DMS153 treated with DMSO at 0.1 percent for 48 hours (cell line): ENCODE measurements around the gene FEM1C.
"Not testable (repeated sequence)": the region's sequence is repeated elsewhere in the genome, so short reads cannot be mapped to it uniquely, and the experiment has no call there.

Source experiments
- DNase-seq: peaks from one replicate; lab custom pipeline; 2025; ENCODE audit not compliant: unreplicated experiment; lab: John Stamatoyannopoulos, UW

The FEM1C gene

DNA sequence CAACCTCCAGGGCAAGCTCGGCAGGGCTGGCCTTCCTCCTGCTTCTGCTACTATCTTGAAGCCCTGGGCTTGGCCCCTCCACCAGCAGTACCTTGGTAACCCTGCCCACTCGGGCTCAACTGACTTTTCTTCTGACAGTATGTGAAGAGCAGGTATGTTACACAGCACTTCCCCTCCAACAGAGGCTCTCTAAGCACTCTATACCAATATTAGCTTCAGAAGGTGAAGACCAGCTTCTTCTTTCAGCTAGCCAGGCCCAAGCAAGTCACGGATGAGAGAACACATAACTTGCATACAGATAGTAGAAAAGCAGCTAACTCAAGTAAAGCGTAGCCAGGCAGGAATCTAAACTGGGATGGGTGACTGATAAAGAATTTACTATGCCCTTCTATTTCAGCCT lies 64.3 kb downstream of the FEM1C start:
- no peak for DNase-seq

DNA sequence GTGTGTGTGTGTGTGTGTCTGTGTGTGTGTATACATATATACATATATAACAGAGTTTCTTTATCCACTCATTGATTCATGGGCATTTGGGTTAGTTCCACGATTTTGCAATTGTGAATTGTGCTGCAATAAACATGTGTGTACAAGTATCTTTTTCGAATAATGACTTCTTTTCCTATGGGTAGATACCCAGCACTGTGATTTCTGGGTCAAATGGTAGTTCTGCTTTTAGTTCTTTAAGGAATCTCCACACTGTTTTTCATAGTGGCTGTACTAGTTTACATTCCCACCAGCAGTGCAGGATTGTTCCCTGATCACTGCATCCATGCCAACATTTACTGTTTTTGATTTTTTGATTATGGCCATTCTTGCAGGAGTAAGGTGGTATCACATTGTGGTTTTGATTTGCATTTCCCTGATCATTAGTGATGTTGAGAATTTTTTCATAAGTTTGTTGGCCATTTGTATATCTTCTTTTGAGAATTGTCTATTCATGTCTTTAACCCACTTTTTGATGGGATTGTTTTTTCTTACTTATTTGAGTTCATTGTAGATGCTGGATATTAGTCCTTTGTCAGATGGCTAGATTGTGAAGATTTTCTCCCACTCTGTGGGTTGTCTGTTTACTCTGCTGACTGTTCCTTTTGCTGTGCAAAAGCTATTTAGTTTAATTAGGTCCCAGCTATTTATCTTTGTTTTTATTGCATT lies 65.3 kb downstream of the FEM1C start:
- DNase-seq: not testable (repeated sequence)

DNA sequence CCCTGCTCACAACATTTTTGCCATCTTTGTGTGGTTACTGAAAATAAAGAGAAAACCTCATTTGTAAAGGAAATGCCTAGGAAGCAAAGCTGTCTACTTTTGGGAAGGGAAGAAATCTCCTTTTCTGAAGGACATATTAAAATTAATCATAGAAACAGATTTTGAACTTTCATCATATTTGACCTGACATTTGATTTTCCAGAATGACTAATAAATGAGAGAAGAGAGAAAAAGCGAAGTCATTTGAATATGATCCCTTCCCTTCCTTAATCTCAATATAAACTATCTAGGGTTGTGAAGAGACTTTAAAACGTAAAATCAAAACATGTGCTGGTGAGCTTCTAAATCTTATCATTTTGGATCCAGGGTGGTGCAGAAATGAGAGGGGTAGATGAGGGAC lies 66.3 kb downstream of the FEM1C start:
- DNase-seq: no peak

DNA sequence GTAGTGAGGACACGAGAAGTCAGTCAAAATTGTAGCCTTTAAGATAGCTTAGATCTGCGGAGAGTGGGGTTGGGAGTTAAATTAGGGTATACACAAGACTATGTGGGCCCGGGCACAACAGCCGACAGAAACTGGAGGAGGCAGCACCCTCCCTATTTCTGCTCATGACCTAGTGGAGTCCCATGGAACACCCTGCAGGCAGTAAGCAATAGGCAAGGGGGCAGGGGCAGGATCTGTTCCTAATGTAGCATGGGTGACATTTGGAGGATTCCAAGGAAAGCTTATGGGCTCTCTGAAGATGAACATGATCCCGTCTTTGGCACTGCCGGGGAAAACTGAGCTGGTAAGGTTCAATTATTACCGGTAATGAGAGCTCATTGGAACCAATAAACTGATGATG lies 67.0 kb downstream of the FEM1C start:
- DNase-seq: no peak

DNA sequence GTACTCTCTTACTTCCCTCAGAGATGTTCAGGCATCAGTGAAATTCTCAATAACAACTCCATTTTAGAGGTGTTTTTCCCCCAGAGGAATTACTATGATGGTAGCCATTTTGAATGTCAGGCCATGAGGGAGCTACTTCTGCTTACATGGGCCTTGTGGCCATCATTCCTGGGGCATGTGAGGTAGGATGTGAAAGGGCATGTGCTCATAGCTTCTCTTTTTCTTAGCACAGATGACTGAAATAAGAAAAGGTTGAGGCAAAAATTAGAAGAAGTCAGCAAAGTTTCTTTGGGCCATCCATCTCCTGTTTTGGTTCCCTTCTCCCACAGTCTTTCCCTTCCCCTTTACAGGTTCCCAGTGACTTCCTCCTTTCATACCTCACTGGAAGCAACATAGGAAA lies 68.8 kb downstream of the FEM1C start:
- no peak for DNase-seq

DNA sequence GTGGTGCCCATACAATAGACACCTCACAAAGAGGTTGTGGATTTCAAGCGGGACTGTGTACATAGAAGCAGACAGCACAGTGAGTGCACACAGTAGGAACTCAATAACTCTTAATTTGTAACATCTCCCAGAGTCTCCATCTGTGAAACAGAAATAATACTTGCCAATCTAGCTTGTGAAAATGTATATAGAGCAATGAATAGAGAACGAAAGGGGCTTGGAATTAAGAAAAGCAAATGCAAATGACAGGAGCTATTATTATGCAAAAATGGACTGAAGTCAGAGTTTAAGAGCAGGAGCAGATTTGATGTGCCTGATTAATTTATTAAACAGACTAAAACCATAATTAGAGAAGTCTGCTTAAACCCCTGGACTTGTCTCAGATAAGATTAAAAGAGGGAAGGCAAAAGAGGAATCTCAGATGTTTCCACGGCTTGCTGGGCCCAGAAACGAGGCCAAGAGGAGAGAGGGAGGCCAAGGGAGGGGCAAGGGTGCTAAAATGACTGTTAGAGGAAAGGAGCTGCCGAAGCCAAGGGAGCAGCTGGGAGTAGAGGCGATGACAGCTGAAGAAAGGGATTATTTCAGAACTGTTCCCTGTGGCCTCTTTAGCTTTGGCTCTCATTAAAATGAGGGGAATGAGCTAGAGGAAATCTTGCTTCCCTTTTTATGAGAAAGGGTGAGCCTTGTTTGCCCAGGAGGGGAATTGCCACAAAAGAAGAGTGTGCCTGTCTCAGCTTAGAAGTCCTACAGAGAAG lies 72.1 kb downstream of the FEM1C start:
- no peak for DNase-seq

DNA sequence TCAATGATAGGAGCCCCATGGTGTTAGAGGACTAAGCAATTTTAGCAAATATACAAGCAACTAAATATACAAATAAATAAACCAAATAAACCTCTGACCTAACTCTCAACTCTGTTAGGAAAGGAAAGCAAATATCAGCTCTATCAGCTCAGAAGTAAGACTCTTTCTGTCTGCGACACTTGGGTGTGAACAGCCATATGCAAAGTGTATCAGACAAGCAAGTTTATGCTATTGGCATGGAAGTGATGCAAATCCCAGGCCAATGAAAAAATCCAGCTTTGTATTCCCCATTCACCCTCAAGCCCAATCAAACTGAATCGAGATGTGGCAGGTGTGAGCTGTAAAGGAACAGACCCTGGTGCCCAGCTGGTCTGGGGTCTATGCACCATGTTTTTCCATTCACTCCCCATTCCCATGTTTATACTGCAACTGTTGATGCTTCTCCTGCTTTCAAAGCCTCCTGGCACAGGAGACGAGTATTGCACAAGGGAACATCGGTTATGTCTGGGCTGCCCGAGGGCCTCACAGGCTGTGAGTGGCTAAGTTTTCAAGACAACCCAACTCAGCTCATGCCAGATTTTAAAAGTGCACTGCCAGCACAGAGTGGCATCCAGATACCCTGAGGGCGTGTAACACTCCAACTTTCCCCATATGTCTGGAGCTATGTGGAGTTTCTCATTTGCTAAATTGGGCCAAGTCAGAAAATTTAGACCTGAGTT lies 73.1 kb downstream of the FEM1C start:
- no peak for DNase-seq

DNA sequence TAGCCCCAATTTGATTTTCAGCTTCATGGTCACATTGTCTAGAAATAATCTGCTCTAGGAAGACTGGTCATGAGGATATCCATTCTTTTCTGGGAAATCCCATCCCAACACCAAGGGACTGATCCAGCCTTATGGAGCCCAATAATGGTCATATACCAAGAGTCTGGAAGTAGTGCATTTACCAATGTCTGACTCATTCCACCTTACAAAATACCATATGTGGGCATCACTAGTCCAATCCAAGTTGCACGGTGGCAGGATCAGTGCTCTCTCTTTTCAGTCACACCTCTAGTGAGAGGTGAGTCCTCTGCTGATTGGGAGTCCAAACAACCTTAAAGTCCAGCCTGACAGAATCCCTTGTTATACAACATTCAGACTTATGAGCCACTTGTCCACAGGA lies 73.7 kb downstream of the FEM1C start:
- no peak for DNase-seq
